ENCODE results near the gene B3GALT5.

B3GALT5 gene

DNA sequence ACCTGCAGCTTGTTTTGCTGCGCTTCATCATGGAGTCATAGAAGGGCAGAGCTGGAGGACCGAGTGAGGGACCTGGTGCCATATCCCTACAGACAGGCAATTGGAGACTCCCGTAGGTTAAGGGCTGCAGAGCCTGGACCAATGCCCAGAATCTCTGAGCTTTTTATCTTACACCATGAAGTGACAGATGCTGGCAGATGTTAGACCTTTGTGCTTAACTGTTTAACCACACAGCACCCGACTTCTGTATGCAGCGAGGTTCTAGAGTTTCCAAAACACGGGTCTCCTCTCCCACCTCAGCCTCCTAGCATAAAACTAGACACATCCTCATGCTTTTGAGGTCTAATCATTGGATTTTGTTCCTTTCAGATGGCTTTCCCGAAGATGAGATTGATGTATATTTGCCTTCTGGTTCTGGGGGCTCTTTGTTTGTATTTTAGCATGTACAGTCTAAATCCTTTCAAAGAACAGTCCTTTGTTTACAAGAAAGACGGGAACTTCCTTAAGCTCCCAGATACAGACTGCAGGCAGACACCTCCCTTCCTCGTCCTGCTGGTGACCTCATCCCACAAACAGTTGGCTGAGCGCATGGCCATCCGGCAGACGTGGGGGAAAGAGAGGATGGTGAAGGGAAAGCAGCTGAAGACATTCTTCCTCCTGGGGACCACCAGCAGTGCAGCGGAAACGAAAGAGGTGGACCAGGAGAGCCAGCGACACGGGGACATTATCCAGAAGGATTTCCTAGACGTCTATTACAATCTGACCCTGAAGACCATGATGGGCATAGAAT, 47.6 kb downstream of the B3GALT5 start:
- H3K27ac ChIP-seq: no peak overlapping the region
- TF ChIP-seq, protein P1, sequence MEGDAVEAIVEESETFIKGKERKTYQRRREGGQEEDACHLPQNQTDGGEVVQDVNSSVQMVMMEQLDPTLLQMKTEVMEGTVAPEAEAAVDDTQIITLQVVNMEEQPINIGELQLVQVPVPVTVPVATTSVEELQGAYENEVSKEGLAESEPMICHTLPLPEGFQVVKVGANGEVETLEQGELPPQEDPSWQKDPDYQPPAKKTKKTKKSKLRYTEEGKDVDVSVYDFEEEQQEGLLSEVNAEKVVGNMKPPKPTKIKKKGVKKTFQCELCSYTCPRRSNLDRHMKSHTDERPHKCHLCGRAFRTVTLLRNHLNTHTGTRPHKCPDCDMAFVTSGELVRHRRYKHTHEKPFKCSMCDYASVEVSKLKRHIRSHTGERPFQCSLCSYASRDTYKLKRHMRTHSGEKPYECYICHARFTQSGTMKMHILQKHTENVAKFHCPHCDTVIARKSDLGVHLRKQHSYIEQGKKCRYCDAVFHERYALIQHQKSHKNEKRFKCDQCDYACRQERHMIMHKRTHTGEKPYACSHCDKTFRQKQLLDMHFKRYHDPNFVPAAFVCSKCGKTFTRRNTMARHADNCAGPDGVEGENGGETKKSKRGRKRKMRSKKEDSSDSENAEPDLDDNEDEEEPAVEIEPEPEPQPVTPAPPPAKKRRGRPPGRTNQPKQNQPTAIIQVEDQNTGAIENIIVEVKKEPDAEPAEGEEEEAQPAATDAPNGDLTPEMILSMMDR (conservative IDR thresholded peaks at IDR 0.05; ENCODE audit: low read depth, low read length): no peak

GRCh38 chr21:39661121-39661520, 48.4 kb downstream of the B3GALT5 start:
- Histone ChIP-seq H3K79me2 (ENCODE audit: insufficient read depth, low read depth) (no peaks in the 10 kb centered on the region), H4K20me1 (ENCODE audit: insufficient read depth) (no peaks in the 10 kb centered on the region), H3K9ac (no peak overlapping the region), H3K27me3 (ENCODE audit: insufficient read depth, low read depth) (no peaks in the 10 kb centered on the region), H3K4me3 (IDR thresholded peaks at IDR 0.05; ENCODE audit: insufficient read depth, low read depth, low read length) (no peak overlapping the region), H3K4me2 (no peak overlapping the region), H3K36me3 (ENCODE audit: insufficient read depth) (no peaks in the 10 kb centered on the region), H3K27ac (no peak overlapping the region), H3K4me1 (ENCODE audit: low read depth, poor library complexity, severe bottlenecking) (peaks cover 19% of the 10 kb centered on the region), H2AFZ (ENCODE audit: low read depth) (no peak overlapping the region)
- TF ChIP-seq, protein P1 (conservative IDR thresholded peaks at IDR 0.05; ENCODE audit: low read depth, low read length): no peak

More for the DNA sequence above, 47.6 kb downstream of the B3GALT5 start:
- Histone ChIP-seq H3K79me2 (ENCODE audit: insufficient read depth, low read depth) (no peaks in the 10 kb centered on the region), H3K27me3 (ENCODE audit: insufficient read depth, low read depth) (no peaks in the 10 kb centered on the region), H3K36me3 (ENCODE audit: insufficient read depth) (no peaks in the 10 kb centered on the region), H3K4me1 (ENCODE audit: low read depth, poor library complexity, severe bottlenecking) (peaks cover 19% of the 10 kb centered on the region), H3K4me3 (IDR thresholded peaks at IDR 0.05; ENCODE audit: insufficient read depth, low read depth, low read length) (no peak overlapping the region), H3K9ac (no peak overlapping the region), H4K20me1 (ENCODE audit: insufficient read depth) (no peaks in the 10 kb centered on the region), H3K4me2 (no peak overlapping the region), H2AFZ (ENCODE audit: low read depth) (no peak overlapping the region)

DNA sequence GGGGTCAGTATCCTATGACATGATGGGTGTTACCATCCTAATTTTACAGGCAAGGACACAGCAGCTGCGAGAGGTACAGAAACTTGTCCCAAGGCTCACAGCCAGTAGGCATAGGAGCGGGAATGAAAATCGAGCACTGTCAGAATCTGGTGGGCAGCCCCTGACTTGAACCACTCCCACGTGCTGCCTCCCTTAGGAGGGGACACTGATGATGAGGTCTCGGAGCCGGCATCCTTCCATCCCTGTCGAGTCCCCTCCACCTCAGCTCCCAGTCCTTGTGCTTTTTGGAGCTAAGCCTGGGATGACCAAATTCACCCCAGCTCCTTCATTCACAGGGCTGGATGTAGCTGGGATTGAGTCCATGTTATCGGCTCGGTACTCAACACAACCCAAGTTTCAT, 49.0 kb downstream of the B3GALT5 start:
- TF ChIP-seq, protein P1 (conservative IDR thresholded peaks at IDR 0.05; ENCODE audit: low read depth, low read length): no peak
- Histone ChIP-seq H3K4me3 (IDR thresholded peaks at IDR 0.05; ENCODE audit: insufficient read depth, low read depth, low read length) (no peak overlapping the region), H3K4me2 (no peak overlapping the region), H3K4me1 (ENCODE audit: low read depth, poor library complexity, severe bottlenecking) (peaks cover 19% of the 10 kb centered on the region), H3K9ac (no peak overlapping the region), H3K79me2 (ENCODE audit: insufficient read depth, low read depth) (no peaks in the 10 kb centered on the region), H3K36me3 (ENCODE audit: insufficient read depth) (no peaks in the 10 kb centered on the region), H4K20me1 (ENCODE audit: insufficient read depth) (no peaks in the 10 kb centered on the region), H3K27ac (no peak overlapping the region), H2AFZ (ENCODE audit: low read depth) (no peak overlapping the region), H3K27me3 (ENCODE audit: insufficient read depth, low read depth) (no peaks in the 10 kb centered on the region)

DNA sequence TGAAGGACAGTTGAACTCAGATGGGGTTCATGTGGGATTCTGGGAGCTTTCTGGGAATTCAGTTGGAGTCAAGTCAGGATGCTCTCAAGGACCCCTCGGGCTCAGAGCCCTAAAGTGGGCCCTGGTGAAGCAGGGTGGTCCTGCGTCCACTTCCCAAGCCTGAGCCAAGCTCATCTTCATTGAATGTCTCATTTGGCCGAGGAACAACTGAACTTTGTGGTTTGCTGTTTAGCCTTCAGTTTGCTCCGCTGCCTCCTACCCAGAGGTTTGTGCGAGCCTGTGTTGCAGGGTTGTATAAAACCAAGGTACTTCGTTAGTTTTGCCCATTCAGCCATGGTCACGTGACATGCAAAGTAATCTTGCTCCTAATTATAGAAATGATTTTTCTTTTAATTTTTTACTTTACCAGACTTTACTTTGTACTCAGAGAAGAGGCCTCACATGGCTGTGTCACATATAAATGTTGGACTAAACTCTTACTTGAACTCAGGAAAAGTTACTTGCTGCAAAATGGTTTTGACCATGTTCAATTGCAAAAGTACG, 49.7 kb downstream of the B3GALT5 start:
- H3K4me1 ChIP-seq (ENCODE audit: low read depth, poor library complexity, severe bottlenecking): peaks cover 19% of the 10 kb centered on the region
- H3K79me2 ChIP-seq (ENCODE audit: insufficient read depth, low read depth): no peaks in the 10 kb centered on the region
- no peak overlapping the region for H3K4me2 ChIP-seq
- no peak overlapping the region for H2AFZ ChIP-seq (ENCODE audit: low read depth)
- H3K9ac ChIP-seq: no peak overlapping the region
- no peaks in the 10 kb centered on the region for H3K36me3 ChIP-seq (ENCODE audit: insufficient read depth)
- no peaks in the 10 kb centered on the region for H3K27me3 ChIP-seq (ENCODE audit: insufficient read depth, low read depth)
- TF ChIP-seq, protein P1 (conservative IDR thresholded peaks at IDR 0.05; ENCODE audit: low read depth, low read length): no peak
- no peak overlapping the region for H3K27ac ChIP-seq
- H3K4me3 ChIP-seq (IDR thresholded peaks at IDR 0.05; ENCODE audit: insufficient read depth, low read depth, low read length): no peak overlapping the region
- H4K20me1 ChIP-seq (ENCODE audit: insufficient read depth): no peaks in the 10 kb centered on the region
